ENCODE results near the gene HEPHL1.

The HEPHL1 gene

DNA sequence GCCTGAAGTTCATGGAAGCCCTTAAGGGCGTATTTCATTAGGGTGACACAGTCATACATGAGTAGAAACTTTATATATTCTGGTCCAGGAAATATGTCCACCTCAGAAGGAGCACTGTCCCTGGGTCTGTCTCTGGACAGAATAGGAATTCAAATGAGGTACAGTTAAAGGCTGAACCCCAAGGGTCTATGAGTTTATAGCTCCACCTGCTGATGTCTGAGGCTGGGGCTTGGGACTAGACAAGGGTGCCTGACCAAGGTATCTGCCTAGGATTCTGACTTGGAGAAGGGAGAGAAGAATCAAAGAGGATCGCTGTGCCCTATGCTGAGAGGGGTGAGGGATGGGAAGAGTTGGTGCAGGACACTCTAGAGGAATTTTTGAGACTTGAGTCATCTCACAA is 14.9 kb downstream of the HEPHL1 start:
- H3K79me2 ChIP-seq (ENCODE audit: low read length) = no peaks in the 10 kb centered on the region
- H3K36me3 ChIP-seq (replicated peaks; ENCODE audit: insufficient read depth, low read length) = no peaks in the 10 kb centered on the region
- H2AFZ ChIP-seq (ENCODE audit: low read length) = no peak overlapping the region
- H3K4me1 ChIP-seq (ENCODE audit: low read length) = no peaks in the 10 kb centered on the region
- DNase-seq = no peak
- H3F3A ChIP-seq (ENCODE audit: insufficient read depth, low read length) = no peaks in the 10 kb centered on the region
- no peaks in the 10 kb centered on the region for H3K9me3 ChIP-seq (replicated peaks; ENCODE audit: insufficient read depth, low read length)
- H3K27ac ChIP-seq (ENCODE audit: low read length) = no peak overlapping the region
- no peak overlapping the region for H3K9ac ChIP-seq (ENCODE audit: low read length)
- no peaks in the 10 kb centered on the region for H3K27me3 ChIP-seq (replicated peaks; ENCODE audit: insufficient read depth, low read length)
- H3K4me2 ChIP-seq (ENCODE audit: low read depth, low read length) = no peak overlapping the region
- no peaks in the 10 kb centered on the region for H4K20me1 ChIP-seq (ENCODE audit: insufficient read depth, low read length)
- no peaks in the 10 kb centered on the region for H3K9me2 ChIP-seq (replicated peaks; ENCODE audit: insufficient read depth, low read length)
- TF ChIP-seq, protein P1, sequence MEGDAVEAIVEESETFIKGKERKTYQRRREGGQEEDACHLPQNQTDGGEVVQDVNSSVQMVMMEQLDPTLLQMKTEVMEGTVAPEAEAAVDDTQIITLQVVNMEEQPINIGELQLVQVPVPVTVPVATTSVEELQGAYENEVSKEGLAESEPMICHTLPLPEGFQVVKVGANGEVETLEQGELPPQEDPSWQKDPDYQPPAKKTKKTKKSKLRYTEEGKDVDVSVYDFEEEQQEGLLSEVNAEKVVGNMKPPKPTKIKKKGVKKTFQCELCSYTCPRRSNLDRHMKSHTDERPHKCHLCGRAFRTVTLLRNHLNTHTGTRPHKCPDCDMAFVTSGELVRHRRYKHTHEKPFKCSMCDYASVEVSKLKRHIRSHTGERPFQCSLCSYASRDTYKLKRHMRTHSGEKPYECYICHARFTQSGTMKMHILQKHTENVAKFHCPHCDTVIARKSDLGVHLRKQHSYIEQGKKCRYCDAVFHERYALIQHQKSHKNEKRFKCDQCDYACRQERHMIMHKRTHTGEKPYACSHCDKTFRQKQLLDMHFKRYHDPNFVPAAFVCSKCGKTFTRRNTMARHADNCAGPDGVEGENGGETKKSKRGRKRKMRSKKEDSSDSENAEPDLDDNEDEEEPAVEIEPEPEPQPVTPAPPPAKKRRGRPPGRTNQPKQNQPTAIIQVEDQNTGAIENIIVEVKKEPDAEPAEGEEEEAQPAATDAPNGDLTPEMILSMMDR (IDR thresholded peaks at IDR 0.05; ENCODE audit: low read length) = no peak
- TF ChIP-seq EZH2 (optimal IDR thresholded peaks at IDR 0.05; ENCODE audit: low read depth, low read length) = no peak
- no peak for TF ChIP-seq EZH2phosphoT487 (IDR thresholded peaks at IDR 0.05; ENCODE audit: low read length)
- H3K4me3 ChIP-seq (ENCODE audit: low read length) = no peak overlapping the region

DNA sequence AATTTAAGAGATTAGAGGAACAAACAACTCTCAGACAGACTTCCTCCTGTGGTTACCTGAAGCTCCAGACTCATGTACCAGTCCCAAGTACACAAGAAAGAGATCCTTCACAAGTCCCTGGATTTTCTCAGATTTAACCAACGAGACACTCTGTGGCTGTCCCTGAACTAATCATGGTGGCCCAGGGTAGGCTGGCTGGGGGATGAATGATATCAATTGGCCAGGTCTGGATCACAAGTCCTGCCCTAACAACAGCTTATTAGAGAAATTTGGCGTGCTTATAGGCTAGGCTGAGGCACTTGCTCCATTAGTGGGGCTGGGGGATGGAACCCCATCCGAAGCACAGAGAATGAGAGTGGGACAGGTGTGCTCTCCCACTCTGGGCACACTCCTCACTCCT is 22.1 kb downstream of the HEPHL1 start:
- Histone ChIP-seq H3K4me3 (ENCODE audit: low read length) (no peak overlapping the region), H3K36me3 (replicated peaks; ENCODE audit: insufficient read depth, low read length) (no peaks in the 10 kb centered on the region), H3K9ac (ENCODE audit: low read length) (no peak overlapping the region), H3K9me3 (replicated peaks; ENCODE audit: insufficient read depth, low read length) (no peaks in the 10 kb centered on the region), H3K27ac (ENCODE audit: low read length) (no peak overlapping the region), H3K27me3 (replicated peaks; ENCODE audit: insufficient read depth, low read length) (no peaks in the 10 kb centered on the region), H3F3A (ENCODE audit: insufficient read depth, low read length) (no peaks in the 10 kb centered on the region), H3K79me2 (ENCODE audit: low read length) (no peaks in the 10 kb centered on the region), H3K4me2 (ENCODE audit: low read depth, low read length) (no peak overlapping the region), H2AFZ (ENCODE audit: low read length) (no peak overlapping the region), H4K20me1 (ENCODE audit: insufficient read depth, low read length) (no peaks in the 10 kb centered on the region), H3K4me1 (ENCODE audit: low read length) (no peaks in the 10 kb centered on the region), H3K9me2 (replicated peaks; ENCODE audit: insufficient read depth, low read length) (no peaks in the 10 kb centered on the region)
- TF ChIP-seq EZH2 (optimal IDR thresholded peaks at IDR 0.05; ENCODE audit: low read depth, low read length) (no peak), EZH2phosphoT487 (IDR thresholded peaks at IDR 0.05; ENCODE audit: low read length) (no peak)
- TF ChIP-seq, protein P1 (IDR thresholded peaks at IDR 0.05; ENCODE audit: low read length) = no peak
- DNase-seq = no peak

DNA sequence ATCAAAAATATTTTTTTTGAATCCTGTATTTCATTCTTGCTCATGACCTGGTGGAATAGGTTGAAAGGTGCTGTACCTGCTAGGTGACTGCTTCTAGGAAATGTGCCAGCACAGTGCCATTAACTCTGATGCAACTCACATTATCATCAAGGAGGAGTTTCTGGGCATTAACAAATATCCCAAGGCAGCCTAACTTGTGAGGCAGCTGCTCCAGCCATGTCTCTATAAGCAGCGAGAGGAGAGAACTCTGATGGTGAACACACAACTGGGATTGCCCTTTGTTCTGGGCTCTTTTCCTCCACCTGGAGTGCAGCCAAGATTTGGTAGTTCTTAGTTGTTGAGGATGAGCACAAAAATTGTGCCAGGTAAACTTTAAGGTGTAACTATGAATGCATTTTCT is 25.6 kb downstream of the HEPHL1 start:
- no peak overlapping the region for H3K27ac ChIP-seq (ENCODE audit: low read length)
- H3K27me3 ChIP-seq (replicated peaks; ENCODE audit: insufficient read depth, low read length) = no peaks in the 10 kb centered on the region
- H2AFZ ChIP-seq (ENCODE audit: low read length) = no peak overlapping the region
- no peak for DNase-seq
- no peak overlapping the region for H3K4me2 ChIP-seq (ENCODE audit: low read depth, low read length)
- no peak overlapping the region for H3K9ac ChIP-seq (ENCODE audit: low read length)
- no peaks in the 10 kb centered on the region for H3K36me3 ChIP-seq (replicated peaks; ENCODE audit: insufficient read depth, low read length)
- no peak overlapping the region for H3K4me3 ChIP-seq (ENCODE audit: low read length)
- TF ChIP-seq EZH2phosphoT487 (IDR thresholded peaks at IDR 0.05; ENCODE audit: low read length) (no peak), EZH2 (optimal IDR thresholded peaks at IDR 0.05; ENCODE audit: low read depth, low read length) (no peak)
- TF ChIP-seq, protein P1 (IDR thresholded peaks at IDR 0.05; ENCODE audit: low read length) = no peak
- no peaks in the 10 kb centered on the region for H3K9me2 ChIP-seq (replicated peaks; ENCODE audit: insufficient read depth, low read length)
- no peaks in the 10 kb centered on the region for H3K4me1 ChIP-seq (ENCODE audit: low read length)
- H4K20me1 ChIP-seq (ENCODE audit: insufficient read depth, low read length) = no peaks in the 10 kb centered on the region
- no peaks in the 10 kb centered on the region for H3K9me3 ChIP-seq (replicated peaks; ENCODE audit: insufficient read depth, low read length)
- no peaks in the 10 kb centered on the region for H3K79me2 ChIP-seq (ENCODE audit: low read length)
- no peaks in the 10 kb centered on the region for H3F3A ChIP-seq (ENCODE audit: insufficient read depth, low read length)
